GM18870 (cell line): ENCODE measurements around the gene RNF144B.

Experiments used
- ATAC-seq: cut with Tn5 transposase; IDR thresholded peaks from one replicate; pipeline ENCODE4 v1.9.1; 2021; ENCODE audit warnings: moderate library complexity; ENCODE audit not compliant: unreplicated experiment

RNF144B gene

DNA sequence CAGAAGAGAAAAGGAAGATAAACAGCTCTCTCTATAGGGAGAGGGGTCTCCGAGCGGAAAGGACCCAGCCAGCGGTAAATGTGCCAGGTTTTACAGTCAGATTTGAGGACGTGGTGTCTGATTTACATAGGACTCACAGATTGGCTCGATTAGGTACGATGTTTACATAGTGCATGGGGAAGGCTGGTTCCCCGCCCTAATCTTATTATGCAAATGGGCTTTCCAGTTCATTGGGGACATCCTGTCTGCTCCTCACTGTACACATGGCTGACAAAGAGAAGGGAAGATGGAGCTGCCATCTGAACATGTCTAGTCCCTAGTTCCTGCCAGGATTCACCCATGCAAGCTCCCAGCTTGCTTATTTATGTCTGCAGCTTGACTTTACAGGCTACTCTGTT lies 119.9 kb downstream of the RNF144B start:
- ATAC-seq: no peak

DNA sequence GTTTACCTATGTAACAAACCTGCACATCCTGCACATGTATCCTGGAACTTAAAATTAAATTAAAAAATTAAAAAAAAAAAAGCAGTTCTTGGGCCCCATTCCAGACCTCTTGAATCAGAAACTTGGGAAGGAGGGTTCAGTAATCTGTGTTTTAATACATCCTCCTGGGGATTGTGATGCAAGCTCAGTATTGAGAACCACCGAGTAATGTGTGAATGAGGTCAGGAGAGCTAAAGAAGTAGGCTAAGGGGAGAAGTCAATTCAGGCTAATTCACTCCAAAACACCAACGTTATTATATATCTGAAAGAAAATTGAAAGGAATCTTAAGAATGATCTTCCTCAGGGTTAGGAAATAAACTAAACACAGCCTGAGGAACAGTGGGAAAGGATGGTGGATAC lies 120.4 kb downstream of the RNF144B start:
- no peak for ATAC-seq

DNA sequence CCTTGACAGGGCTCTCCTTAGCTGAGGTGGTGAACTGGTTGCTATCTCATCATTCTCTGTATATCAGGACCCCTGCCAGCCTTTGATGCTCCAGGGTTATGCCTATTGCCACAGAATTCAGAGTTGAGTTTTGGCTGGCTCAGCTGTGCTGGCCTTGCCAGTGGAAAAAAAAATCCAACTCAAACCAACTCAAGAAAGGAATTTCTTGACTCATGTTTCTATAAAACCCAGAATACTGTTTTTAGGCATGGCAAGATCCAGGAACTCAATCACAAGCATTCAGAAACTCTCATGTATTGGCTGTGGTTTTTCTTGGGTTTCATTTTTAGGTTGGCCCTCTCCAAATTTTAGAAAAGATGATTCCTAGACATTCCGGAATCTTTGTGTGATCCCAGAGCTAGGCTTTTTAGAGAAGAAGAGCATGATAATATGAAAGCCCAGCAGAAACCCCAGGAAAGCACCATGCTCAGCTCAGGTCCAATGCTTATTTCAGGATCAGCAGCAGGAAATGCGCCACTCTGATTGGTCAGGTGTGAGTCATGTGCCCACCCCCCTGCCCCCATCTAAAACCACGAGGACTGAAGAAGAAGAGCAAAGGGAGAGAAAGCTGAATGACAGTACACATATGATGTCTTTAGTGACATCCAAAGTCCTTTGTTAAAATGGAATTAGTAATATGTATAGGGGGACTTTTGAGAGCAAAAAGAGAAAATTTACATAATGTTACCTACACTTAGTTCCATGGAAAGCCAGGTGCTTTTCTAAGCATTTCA lies 122.9 kb downstream of the RNF144B start:
- ATAC-seq: no peak

DNA sequence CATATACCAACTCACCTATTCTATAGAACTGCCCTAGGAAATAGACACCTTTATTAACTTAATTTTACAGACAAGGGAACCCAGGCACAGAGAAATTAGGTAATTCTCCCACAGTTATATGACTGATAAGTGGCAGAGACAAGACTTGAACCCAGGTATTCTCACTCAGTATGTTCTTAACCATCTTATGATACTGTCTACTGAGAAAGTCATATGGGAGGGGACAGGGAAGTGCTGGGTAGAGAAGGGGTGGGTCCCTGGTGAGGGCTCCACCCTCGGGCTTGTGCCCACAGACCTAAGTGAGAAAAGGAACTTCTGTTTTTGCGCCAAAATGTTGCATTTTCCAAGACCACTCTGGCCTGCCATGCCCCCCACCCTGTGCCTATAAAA lies 123.5 kb downstream of the RNF144B start:
- ATAC-seq: no peak

DNA sequence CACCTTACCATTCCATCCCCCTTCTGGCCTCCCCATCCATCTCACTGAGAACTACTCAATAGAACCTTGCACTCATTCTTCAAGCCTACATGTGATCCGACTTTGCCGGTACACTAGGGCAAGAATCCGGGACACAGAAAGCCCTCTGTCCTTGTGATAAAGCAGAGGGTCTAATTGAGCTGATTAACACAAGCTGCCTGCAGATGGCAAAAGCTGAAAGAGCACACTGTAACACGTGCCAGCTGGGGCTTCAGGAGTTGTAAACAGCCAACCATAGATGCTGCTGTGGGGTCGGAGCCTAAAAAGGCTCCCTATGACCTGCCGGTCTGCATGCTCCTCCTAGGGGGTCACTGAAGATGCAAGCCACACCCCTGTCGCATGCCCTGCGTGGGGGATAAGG lies 124.1 kb downstream of the RNF144B start:
- no peak for ATAC-seq

DNA sequence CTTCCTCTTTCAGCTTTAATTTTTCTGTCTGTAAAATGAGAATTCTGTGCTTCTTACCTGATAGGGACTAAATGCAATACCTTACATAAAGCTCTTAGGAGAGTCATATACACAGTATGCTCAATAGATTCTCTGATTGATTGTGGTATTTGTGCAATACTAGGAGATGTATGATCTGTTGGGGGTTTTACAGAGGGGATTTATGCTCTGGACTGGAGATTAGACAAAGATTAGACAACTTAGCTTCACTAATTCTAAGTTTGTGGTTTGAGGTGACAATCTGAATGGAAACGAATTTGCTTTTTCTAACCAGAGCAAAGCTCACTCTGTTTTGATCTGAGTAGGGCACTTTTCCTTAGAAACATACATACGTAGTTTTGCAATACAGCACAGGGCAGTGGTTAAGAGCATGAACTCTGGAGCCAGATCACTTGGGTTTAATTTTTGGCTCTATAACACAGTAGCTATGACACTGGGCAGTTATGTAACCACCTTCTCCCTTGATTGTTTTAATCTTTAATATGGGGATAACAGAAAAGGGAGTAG lies 126.2 kb downstream of the RNF144B start:
- ATAC-seq: no peak

DNA sequence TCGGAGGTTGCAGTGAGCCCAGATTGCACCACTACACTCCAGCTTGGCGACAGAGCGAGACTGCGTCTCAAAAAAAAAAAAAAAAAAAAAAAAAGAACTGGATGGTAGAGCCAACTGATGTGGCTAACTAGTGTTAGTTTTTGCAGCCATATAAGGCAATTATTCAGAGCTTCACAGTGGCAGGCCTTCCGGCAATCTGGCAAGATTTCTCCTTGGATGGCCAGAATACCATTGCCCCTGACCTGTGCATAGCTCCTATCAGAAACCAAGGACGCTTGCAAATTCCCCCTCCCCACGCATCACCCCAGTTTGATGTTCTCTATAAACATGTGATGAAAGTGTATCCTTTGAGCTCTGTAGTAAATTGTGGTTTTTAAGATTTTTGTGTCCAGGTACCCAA lies 127.0 kb downstream of the RNF144B start:
- no peak for ATAC-seq

DNA sequence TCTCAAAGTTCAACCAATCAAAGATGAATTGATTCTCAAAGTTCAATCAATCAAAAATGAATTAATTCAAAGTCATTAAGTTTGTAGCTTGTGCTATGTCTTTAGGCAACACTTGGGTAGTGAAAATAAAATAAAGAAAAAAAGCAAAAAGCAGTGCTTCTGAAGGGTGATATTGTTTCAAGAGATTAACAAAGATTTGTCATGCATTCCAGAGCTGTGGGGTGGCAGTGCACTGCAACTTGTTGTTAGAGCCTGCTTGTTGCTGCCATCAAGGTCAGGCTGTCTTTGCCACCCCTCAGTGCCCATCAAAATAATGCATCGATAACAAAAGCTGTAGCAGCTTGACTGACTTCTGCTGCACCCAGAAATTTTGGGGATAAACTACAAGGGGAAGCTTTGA lies 128.6 kb downstream of the RNF144B start:
- ATAC-seq: no peak
